Measurements from ENCODE around the gene MYO7B.

MYO7B gene

GRCh38 chr2:127664895-127665225 is 129.4 kb downstream of the MYO7B start:
- no peak for TF ChIP-seq GABPA (IDR thresholded peaks at IDR 0.05; ENCODE audit: low read depth)
- no peak for TF ChIP-seq POLR2AphosphoS5 (IDR thresholded peaks at IDR 0.05; ENCODE audit: low read depth)
- no peak for TF ChIP-seq CTCF (IDR thresholded peaks at IDR 0.05; ENCODE audit: insufficient read depth, low read length)
- TF ChIP-seq SPI1 (IDR thresholded peaks at IDR 0.05; ENCODE audit: borderline replicate concordance, low read depth): no peak
- no peak for TF ChIP-seq REST (IDR thresholded peaks at IDR 0.05; ENCODE audit: insufficient replicate concordance, low read depth)
- no peak for DNase-seq (ENCODE audit: low read depth in 1 of 2, low spot score in 1 of 2)
- H3K4me3 ChIP-seq (replicated peaks; ENCODE audit: insufficient read depth, low read length): no peak overlapping the region
- H3K27ac ChIP-seq (replicated peaks): no peak overlapping the region
- H3K27me3 ChIP-seq (ENCODE audit: insufficient read depth, poor library complexity, severe bottlenecking): peaks cover 11% of the 10 kb centered on the region

- Histone ChIP-seq H3K27me3 (ENCODE audit: insufficient read depth, poor library complexity, severe bottlenecking) (peaks cover 11% of the 10 kb centered on the region), H3K4me3 (replicated peaks; ENCODE audit: insufficient read depth, low read length) (no peak overlapping the region), H3K27ac (replicated peaks) (no peak overlapping the region)
- TF ChIP-seq GABPA (IDR thresholded peaks at IDR 0.05; ENCODE audit: low read depth): no peak
- TF ChIP-seq CTCF (IDR thresholded peaks at IDR 0.05; ENCODE audit: insufficient read depth, low read length): no peak
- TF ChIP-seq SPI1 (IDR thresholded peaks at IDR 0.05; ENCODE audit: borderline replicate concordance, low read depth): no peak
- TF ChIP-seq POLR2AphosphoS5 (IDR thresholded peaks at IDR 0.05; ENCODE audit: low read depth): no peak
- DNase-seq (ENCODE audit: low read depth in 1 of 2, low spot score in 1 of 2): no peak
Observed at GRCh38 chr2:127665267-127665893, 129.9 kb downstream of the MYO7B start.

GRCh38 chr2:127669056-127669455 is 133.6 kb downstream of the MYO7B start:
- Histone ChIP-seq H3K4me3 (replicated peaks; ENCODE audit: insufficient read depth, low read length) (no peak overlapping the region), H3K27me3 (ENCODE audit: insufficient read depth, poor library complexity, severe bottlenecking) (peaks cover 22% of the 10 kb centered on the region), H3K27ac (replicated peaks) (no peak overlapping the region)
- no peak for TF ChIP-seq CTCF (IDR thresholded peaks at IDR 0.05; ENCODE audit: insufficient read depth, low read length)
- no peak for TF ChIP-seq GABPA (IDR thresholded peaks at IDR 0.05; ENCODE audit: low read depth)
- TF ChIP-seq POLR2AphosphoS5 (IDR thresholded peaks at IDR 0.05; ENCODE audit: low read depth): no peak
- TF ChIP-seq SPI1 (IDR thresholded peaks at IDR 0.05; ENCODE audit: borderline replicate concordance, low read depth): no peak
- TF ChIP-seq REST (IDR thresholded peaks at IDR 0.05; ENCODE audit: insufficient replicate concordance, low read depth): no peak
- DNase-seq (ENCODE audit: low read depth in 1 of 2, low spot score in 1 of 2): no peak
